Ectodermal cell (in vitro differentiated cells): ENCODE data around the gene PDCD4. TPM values are rescaled to one million over a fixed set of nuclear protein-coding genes. Genes with fewer than 3 reads are reported as not detected.

ENCODE experiments used
- H3K27ac ChIP-seq: 2 replicates; pipeline ENCODE4 v1.7.0; 2013; ENCODE audit warnings: mild to moderate bottlenecking, low read depth, low read length; ENCODE audit not compliant: insufficient read depth, poor library complexity, severe bottlenecking
- H3K27me3 ChIP-seq: 2 replicates; pipeline ENCODE4 v1.7.0; 2013; ENCODE audit warnings: mild to moderate bottlenecking, low read length; ENCODE audit not compliant: insufficient read depth, control insufficient read depth, poor library complexity, severe bottlenecking
- H3K36me3 ChIP-seq: one replicate; pipeline ENCODE4 v1.7.0; 2013; ENCODE audit warnings: low read length; ENCODE audit not compliant: control insufficient read depth, insufficient read depth
- H3K4me1 ChIP-seq: one replicate; pipeline ENCODE4 v1.7.0; 2013; ENCODE audit warnings: low read length; ENCODE audit not compliant: control insufficient read depth, insufficient read depth
- H3K4me3 ChIP-seq: 2 replicates; pipeline ENCODE4 v1.7.0; 2013; ENCODE audit warnings: low read depth, low read length, control low read depth; ENCODE audit not compliant: insufficient read depth
- H3K9me3 ChIP-seq: 2 replicates; pipeline ENCODE4 v1.7.0; 2013; ENCODE audit warnings: mild to moderate bottlenecking, low read length, moderate library complexity; ENCODE audit not compliant: control insufficient read depth
- WGBS, 2 experiments: methylation state at CpG; one replicate each; pipeline ENCODE4 v1.1.7; 2013; ENCODE audit warnings: missing lambda C conversion rate in 2 of 2; 5-methylcytosine and 5-hydroxymethylcytosine counted together
- polyA plus RNA-seq, 4 experiments: library from polyadenylated mRNA; stranded (reverse); fragments of 50-300 nt; gene quantifications; one replicate each; pipeline ENCODE4 v1.2.3, GENCODE V29; 2013

The PDCD4 gene
- 93.5 TPM for polyA plus RNA-seq (2013, experiment 1 of 4)
- polyA plus RNA-seq (2013, experiment 2 of 4): 108 TPM
- polyA plus RNA-seq (2013, experiment 3 of 4): 53.8 TPM
- polyA plus RNA-seq (2013, experiment 4 of 4): 68.6 TPM

DNA sequence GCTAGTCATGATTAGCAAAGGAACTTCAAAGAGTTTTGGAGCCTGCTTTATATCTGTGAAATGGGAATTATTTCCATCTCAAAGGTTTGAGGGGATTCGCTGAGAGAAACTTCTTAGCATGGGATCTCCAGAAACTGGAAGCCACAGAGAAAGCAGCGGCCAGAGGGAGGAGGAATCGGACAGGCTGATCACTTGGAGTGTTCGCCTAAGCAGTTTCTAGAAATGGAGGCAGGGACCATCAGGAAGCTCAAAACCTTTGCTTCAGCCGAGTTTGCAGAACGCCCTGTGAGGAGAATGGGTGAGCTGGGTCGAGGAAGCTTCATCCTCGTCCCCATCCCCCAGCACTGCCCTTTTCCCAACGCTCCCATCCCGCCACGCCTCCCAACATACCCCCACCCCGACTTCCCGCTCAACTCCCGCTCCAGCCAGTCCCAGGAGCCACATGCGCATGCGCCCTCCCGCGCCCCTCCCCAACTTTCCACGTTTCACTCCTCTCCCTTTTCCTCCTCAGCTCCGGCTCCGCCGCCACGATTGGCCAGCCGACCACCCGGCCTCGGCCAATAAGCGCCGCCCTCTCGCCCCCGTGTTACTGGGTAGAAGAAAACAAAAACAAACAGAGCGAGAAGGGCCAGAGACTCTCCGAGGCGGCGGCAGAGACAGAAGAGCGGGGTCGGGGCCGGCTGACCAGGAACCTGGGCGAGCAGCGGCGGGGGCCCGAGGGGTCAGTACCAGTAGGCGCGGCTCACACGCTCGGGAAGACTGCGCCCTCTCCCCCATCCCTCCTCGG, at the start of gene PDCD4:
TSS of gene PDCD4 (plus strand) at position 631 of the 787 bp plus-strand sequence. CDS start 4,100 bp downstream, outside the sequence.
- H3K27me3 ChIP-seq: no peaks in the 10 kb centered on the region
- WGBS, 2 experiments: 3% methylated on average over 47 of the region's 47 CpGs
- no peaks in the 10 kb centered on the region for H3K9me3 ChIP-seq
- H3K36me3 ChIP-seq: no peaks in the 10 kb centered on the region
- peak within 1 kb of the TSS; percentile 96 for H3K27ac ChIP-seq
- H3K4me3 ChIP-seq: peak within 1 kb of the TSS; percentile 65
- H3K4me1 ChIP-seq: peaks cover 10% of the 10 kb centered on the region

DNA sequence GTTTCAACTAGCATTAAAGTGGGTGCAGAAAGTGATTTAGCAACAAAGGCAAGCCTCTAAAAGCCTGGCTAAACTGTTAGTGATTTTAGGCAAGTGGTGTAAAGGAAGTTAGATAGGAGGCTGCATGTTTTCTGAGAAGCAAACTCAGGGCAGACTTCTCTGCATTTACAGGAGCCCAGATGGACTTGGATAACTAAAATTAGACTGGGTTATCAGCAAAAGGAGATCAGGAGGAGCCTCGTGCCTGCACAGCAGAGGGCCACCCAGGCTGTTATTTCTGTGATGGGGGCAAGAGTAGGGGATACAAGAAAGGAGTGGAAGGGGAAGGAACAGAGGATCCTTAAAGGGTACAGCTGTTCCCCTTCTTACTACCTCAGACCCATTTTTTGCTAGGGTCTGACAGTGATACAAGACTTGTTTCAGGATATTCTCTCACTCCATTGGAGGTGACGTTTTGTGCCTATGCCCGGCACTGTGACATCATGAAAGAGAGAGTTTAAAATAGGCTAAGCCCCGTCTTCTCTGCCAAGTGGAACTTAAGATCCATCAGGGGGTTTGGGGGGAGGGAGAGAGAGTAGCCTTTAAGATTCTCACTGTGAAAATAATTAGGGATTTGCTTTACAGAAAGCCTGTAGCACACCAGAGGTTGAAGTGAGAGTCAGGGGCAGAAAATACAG, 49.6 kb upstream of the PDCD4 start:
- Histone ChIP-seq H3K9me3 (no peaks in the 10 kb centered on the region), H3K27ac (peak overlapping the region; percentile 39), H3K4me3 (no peak overlapping the region), H3K4me1 (peaks cover 38% of the 10 kb centered on the region), H3K36me3 (no peaks in the 10 kb centered on the region), H3K27me3 (no peaks in the 10 kb centered on the region)
- WGBS, 2 experiments: 53 to 61% methylated on average over 4 of the region's 4 CpGs

DNA sequence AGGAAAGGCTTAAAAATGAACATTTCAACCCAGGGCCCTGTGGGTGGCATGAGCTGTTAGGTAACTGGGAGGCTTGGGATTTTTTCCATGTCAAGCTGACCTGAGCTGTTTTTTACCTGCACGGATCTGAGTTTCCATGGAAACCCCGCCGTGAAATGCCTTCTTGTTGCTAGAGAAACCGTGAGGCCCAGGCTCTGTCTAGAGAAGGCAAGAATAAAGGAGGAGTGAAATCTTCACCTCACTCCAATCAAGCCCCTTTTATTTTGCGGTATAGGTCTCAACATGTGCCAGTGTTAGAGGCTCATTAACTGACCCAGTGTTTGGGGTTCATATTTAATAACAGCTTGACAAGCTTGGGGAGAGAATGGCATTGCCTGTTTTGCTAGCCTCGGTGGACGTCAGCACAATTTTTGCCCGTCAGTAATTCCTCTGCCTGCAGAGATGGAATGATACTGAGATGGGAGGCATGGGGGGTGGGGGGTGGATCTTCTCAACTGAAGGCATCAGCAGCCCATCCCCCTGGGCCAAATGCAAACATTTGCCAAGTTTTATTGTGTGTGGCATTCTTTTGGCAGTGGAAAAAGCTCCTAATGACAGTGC, 48.9 kb upstream of the PDCD4 start:
- no peaks in the 10 kb centered on the region for H3K36me3 ChIP-seq
- H3K4me3 ChIP-seq: no peak overlapping the region
- no peaks in the 10 kb centered on the region for H3K9me3 ChIP-seq
- H3K4me1 ChIP-seq: peaks cover 38% of the 10 kb centered on the region
- no peaks in the 10 kb centered on the region for H3K27me3 ChIP-seq
- 28 to 38% methylated on average over 8 of the region's 8 CpGs for WGBS, 2 experiments
- H3K27ac ChIP-seq: peak overlapping the region; percentile 64

DNA sequence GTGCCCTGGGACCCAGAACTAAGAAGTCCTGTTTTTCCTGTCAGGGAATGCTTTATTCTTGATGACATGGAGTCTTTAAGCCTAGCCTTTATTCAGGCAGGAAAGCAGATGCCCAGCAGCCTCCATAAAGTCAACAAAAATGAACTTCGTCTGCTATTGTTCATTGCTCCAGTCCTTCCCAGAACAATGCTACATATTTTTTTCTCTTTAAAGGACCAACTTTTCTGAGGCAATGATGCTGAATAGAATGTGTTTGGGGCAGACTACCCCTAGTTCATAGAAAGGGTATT, 47.6 kb upstream of the PDCD4 start:
- peaks cover 42% of the 10 kb centered on the region for H3K4me1 ChIP-seq
- 93 to 100% methylated on average over 1 of the region's 1 CpG for WGBS, 2 experiments
- no peak overlapping the region for H3K27ac ChIP-seq
- H3K9me3 ChIP-seq: no peaks in the 10 kb centered on the region
- H3K36me3 ChIP-seq: no peaks in the 10 kb centered on the region
- H3K4me3 ChIP-seq: no peak overlapping the region
- H3K27me3 ChIP-seq: no peaks in the 10 kb centered on the region

DNA sequence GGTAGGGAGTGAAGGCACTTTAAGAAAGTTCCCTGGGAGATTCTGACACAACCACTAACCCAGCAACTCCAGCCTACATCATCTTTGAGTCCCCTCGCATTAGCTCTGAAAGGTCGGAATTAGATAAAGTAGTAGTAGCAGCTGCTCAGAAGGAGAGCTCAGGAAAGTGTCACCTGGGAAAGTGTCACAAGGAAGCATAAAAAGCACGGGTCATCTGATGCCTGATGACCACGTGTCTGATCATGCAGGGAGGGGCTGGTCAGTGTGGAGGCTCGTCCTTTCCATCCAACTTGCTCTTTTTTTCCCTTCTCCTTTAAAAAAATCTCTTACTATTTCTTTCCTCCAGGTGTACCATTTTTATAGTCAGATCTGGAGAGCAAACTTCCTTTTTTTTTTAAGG, 47.1 kb upstream of the PDCD4 start:
- no peaks in the 10 kb centered on the region for H3K36me3 ChIP-seq
- H3K27ac ChIP-seq: no peak overlapping the region
- H3K4me1 ChIP-seq: peaks cover 48% of the 10 kb centered on the region
- no peaks in the 10 kb centered on the region for H3K27me3 ChIP-seq
- H3K9me3 ChIP-seq: no peaks in the 10 kb centered on the region
- 80 to 85% methylated on average over 5 of the region's 5 CpGs for WGBS, 2 experiments
- no peak overlapping the region for H3K4me3 ChIP-seq

DNA sequence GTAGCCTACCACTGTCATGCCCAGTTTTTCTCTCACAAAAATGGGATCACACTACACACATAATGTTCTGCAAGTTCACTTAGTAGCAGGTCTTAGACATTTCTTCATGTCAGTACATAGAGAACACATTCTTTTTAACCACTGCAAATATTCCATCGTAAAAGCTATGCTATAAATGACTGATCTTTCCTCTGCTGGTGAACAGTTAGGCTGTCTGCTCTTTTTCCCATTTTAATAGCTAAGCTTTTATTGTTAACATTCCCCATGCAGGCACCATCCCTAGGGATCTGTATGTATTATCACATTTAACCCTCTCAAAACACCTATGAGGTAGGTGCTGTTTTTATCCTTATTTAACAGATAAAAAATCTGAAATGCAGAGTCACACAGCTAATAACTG, 46.2 kb upstream of the PDCD4 start:
- Histone ChIP-seq H3K27me3 (no peaks in the 10 kb centered on the region), H3K27ac (no peak overlapping the region), H3K4me1 (peaks cover 51% of the 10 kb centered on the region), H3K36me3 (no peaks in the 10 kb centered on the region), H3K9me3 (no peaks in the 10 kb centered on the region), H3K4me3 (no peak overlapping the region)
- WGBS, 2 experiments: 94 to 96% methylated on average over 1 of the region's 1 CpG

DNA sequence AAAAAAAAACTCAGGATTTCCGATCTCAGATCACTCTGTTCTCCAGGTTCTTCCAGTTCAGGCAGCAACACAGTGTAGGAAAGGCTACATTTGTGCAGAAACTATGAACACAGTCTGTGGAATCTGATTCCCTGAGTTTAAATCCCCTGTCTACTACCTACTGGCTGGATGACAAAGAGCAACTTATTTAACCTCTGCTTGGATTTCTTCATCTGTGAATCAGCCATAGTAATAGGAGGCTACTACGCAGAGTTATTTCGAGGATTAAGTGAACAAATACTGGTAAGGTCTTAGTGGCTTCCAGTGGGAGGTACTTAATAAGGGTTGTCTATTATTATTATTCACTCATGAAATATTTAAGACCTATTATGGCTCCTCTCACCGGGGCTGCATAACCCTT, 44.3 kb upstream of the PDCD4 start:
- H3K27ac ChIP-seq: no peak overlapping the region
- no peaks in the 10 kb centered on the region for H3K9me3 ChIP-seq

DNA sequence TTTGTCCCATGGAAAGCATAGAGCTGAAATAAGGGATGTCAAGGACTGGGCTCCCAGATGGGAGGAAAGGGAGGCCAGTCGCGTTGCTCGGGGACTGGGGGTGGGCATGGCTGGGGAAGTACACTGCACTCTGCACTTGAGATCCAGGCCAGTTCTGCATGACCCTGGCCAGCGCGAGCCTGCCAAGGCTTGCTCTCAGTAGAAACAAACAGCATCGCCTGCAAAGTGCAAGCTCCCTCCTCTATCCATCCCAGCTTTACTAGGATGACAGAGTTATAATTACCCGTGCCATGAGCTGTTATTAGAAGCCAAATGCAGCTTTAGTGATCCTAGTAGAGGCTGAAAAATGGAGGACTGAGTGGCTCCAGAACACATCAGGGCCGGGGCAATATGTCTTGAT, 43.9 kb upstream of the PDCD4 start:
- H3K4me3 ChIP-seq: no peak overlapping the region
- H3K27me3 ChIP-seq: no peaks in the 10 kb centered on the region
- no peaks in the 10 kb centered on the region for H3K36me3 ChIP-seq
- no peak overlapping the region for H3K27ac ChIP-seq
- peaks cover 35% of the 10 kb centered on the region for H3K4me1 ChIP-seq
- H3K9me3 ChIP-seq: no peaks in the 10 kb centered on the region
- 88 to 92% methylated on average over 8 of the region's 8 CpGs for WGBS, 2 experiments

More for the DNA sequence above, 44.3 kb upstream of the PDCD4 start:
- no peaks in the 10 kb centered on the region for H3K27me3 ChIP-seq
- WGBS, 2 experiments: 69 to 70% methylated on average over 4 of the region's 4 CpGs
- peaks cover 40% of the 10 kb centered on the region for H3K4me1 ChIP-seq
- no peak overlapping the region for H3K4me3 ChIP-seq
- no peaks in the 10 kb centered on the region for H3K36me3 ChIP-seq

DNA sequence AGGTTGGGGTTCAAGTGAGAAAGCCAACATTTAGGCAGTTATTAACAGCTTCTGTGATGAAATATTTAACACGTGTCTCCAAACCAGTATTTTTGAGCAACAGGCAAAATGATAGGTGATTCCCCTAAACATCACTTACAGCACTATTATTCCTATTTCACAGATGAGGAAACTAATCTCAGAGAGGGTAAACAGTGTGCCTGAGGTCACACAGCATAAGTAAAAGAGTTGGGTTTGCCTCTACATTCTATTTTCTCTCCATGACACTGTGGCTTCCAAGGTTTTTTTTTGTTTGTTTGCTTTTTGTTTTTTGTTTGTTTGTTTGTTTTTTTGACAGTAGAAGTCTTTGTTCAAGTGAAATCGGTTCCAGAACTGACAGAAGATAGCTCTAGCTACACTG, 43.2 kb upstream of the PDCD4 start:
- Histone ChIP-seq H3K36me3 (no peaks in the 10 kb centered on the region), H3K27me3 (no peaks in the 10 kb centered on the region), H3K4me3 (no peak overlapping the region), H3K4me1 (peaks cover 31% of the 10 kb centered on the region), H3K27ac (no peak overlapping the region), H3K9me3 (no peaks in the 10 kb centered on the region)
- 45 to 74% methylated on average over 2 of the region's 2 CpGs for WGBS, 2 experiments

DNA sequence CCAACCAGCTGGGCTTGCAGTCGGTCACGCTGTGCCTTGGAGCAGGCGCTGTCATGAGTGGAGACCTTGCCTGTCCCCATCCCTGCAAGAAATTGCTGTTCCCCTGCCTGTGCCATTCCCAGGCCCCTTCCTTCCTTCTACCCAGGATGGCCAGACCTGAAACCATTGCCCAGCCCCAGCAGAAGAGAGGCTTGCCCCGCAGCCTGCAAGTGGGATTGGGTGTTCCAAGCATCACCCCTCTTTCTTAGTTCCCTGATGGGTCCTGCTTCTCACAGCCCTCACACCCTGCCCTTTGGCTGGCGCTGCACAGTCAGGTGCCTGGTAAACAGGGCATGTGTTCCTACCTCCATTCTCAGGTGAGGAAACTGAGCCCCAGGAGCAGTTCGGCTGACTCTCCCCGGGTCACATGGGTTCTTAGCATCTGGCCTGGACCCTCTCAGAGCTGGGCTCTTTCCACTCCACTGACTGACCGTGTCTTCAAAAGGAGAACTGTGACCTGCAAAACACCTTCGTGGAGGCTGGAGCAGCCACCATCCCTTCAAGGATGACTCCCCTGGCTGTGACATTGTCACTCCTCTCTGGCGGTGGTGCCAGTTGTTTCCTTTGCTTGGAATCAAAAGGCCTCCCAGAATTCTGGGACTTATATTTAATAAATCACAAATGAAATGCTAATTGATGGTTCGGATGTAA, 41.9 kb upstream of the PDCD4 start:
- Histone ChIP-seq H3K4me3 (no peak overlapping the region), H3K27me3 (no peaks in the 10 kb centered on the region), H3K9me3 (no peaks in the 10 kb centered on the region), H3K36me3 (no peaks in the 10 kb centered on the region), H3K27ac (no peak overlapping the region), H3K4me1 (peaks cover 25% of the 10 kb centered on the region)
- 87 to 89% methylated on average over 11 of the region's 11 CpGs for WGBS, 2 experiments
